HG03439 (cell line): ENCODE results near the gene AMMECR1L.
"Not testable (repeated sequence)": the region's sequence is repeated elsewhere in the genome, so short reads cannot be mapped to it uniquely, and the experiment has no call there.

Experiments used
- ATAC-seq: cut with Tn5 transposase; IDR thresholded peaks from one replicate; pipeline ENCODE4 v1.9.1; 2021; ENCODE audit warnings: mild to moderate bottlenecking, moderate library complexity; ENCODE audit not compliant: unreplicated experiment

AMMECR1L gene

DNA sequence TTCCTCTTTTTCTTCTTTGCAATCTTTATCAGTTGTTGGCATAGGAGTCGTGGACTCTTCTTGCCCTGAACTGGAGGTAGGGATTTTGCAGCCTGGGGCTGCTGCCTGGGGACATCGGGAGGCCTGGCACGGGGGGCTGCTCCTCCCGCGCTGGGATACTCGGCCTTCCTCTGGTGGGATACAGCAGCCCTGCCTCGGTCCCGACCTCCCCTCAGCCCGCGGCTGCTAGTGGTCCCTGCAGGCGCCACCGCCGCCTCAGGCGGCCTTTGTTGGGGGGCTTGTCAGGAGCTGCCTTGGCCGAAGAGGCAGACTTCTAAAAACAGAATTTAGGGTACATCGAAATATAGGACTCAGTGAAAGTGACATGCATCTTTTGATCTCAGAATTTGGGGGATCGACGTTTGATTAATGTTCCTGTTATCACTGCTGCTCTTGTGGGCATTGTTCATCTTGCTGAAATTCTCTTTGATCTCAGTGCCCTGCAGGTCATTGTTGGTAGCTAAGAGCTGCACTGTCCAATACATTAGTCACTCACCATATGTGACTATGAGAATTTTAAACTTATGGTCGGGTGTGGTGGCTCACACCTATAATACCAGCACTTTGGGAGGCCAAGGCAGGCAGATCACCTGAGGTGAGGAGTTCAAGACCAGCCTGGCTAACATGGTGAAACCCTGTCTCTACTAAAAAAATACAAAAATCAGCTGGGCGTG, 44.1 kb downstream of the AMMECR1L start:
- no peak for ATAC-seq

DNA sequence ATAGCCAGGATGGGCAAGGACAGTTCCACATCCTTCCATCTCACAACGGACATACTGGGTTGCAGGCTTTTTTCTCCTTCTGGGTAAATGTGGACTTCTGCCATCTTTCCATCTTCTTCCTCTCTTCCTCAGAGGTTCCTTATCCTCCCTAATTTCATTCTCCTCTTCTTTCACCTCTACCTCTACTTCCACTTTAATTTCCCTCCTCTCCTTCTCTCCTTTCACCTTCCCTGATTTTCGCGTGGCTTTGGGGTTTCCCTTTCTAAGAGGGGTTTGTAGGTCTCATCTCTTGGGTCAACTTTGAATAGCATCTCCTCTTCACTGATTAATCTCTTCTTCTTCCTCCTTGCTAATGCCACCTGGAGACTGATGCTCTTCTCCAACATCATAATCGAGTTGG, 44.9 kb downstream of the AMMECR1L start:
- no peak for ATAC-seq

DNA sequence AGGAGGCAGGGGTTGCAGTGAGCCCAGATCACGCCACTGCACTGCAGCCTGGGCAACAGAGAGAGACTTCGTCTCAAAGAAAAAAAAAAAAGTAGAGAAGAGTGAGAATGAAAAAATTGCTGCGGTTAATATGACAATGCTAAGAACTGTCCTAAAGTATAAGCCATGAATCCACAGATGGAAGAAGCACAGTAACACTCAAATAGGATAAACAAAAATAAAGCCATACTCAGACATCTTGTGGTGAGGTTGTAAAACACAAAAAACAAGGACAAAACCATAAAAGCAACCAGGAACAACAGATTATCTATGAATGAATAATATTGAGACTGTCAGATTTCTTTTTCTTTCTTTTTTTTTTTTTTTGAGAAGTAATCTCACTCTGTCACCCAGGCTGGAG, 50.8 kb downstream of the AMMECR1L start:
- ATAC-seq: no peak

DNA sequence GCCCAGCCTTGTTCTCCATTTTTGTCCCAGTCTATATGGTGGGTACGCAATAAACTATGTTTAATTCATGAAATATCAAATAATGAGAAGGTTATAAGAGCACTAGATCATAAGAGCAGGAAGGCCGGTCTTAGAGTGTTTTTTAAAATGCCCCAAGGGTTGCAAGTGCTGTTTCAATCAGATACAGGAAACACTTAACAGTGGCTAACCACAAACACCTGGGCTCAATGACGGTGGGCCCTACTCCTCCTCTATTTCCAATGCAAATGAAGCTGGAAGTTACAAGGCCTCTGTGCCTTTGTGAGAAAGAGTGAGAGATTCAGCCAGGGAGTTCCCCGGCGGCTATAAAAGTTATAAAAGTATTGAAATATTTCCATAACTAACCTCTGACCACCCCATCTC, 55.9 kb downstream of the AMMECR1L start:
- peak; percentile 97 for ATAC-seq

DNA sequence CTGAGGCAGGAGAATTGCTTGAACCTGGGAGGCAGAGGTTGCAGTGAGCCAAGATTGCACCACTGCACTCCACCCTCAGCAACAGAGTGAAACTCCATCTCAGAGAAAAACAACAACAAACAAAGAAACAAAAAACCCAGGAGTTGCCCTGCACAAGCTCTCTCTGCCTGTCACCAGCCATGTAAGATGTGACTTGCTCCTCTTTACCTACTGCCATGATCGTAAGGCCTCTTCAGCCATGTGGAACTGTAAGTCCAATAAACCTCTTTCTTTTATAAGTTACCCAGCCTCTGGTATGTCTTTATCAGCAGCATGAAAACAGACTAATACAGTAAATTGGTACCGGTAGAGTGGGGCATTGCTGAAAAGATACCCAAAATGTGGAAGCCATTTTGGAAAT, 59.0 kb downstream of the AMMECR1L start:
- not testable (repeated sequence) for ATAC-seq

DNA sequence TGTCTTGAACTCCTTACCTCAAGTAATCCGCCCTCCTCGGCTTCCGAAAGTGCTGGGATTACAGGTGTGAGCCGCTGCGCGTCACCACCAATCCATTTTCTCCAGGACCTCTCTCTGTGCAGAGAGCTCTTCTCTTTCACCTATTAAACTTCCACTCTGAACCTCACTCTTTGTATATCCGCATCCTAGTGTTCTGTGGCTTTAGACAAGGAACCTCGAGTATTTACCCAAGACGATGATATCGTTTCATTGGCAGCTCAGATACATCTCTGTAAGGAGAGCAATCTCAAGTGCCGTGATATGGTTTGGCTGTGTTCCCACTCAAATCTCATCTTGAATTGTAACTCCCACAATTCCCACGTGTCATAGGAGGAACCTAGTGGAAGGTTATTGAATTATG, 59.7 kb downstream of the AMMECR1L start:
- no peak for ATAC-seq

DNA sequence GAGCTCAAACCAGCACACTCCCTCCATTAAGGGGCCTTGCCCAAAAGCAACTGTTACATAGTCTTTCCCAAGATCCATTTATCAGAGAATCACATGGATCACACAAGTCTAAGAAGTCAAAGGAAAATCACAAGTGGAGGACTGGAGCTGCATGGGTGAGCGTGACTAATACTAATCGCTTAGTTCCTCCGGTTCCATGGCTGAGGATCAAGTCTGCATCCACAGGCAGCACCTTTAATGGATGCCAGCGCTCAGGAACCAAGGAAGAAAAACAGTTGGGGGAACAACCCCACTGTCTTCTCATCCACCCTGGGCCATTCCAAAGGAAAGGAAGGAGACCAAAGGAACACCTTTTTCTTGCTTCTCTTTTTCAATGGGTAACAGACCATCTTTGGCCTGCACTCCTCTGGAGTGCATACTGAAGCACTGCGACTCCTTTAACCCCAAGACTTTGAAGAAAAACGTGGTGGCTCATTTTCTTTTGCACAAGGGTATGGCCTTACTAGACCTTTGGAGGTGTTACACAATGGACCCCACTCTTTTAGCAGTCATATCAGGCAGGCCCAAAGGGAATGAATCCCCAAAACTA, 65.6 kb downstream of the AMMECR1L start:
- ATAC-seq: no peak

DNA sequence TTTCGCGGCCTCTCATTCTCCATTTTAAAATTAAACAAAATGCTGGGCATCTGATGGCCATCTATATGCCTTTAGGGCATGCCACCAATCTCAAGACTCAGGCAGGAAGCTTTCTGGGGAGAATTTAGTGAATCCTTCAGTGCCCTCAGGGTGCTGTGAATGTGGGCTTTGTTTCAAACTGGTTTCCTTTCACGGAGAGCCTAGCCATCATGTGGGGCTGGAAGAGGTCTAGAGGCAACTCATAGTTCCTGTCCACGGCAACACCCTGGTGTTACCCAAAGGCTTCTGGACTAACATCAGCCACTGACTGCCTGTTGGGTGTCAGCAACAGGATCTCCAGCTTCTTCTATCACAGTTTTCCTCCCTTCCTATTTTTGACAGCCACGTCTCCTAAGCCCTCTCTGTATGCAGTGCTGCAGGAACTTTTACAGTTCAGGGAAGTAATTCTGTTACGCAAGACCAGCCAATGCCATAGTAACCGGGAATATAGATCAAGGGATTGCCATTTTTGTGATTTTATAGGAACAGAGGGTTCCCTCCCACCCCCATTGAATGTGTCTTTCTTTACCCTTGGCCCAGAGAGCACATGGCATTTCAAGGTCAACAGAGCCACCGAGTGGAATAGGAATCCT, 66.8 kb downstream of the AMMECR1L start:
- ATAC-seq: no peak

DNA sequence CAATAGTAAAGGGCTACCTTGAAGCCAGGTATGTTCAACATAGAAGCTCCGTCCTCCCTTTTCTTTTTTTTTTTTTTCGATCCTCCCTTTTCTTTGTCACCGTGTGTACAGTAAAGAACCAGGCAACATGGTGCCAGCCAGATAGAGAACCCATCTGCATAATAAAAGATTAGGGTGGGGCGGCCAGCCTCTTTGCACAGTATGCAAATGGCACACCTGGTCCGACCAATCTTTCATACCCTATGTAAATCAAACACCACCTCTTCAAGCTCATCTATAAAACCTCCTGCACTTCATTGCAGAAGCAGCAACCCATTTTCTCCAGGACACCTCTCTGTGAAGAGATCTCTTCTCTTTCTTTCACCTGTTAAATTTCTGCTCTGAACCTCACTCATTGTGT, 67.5 kb downstream of the AMMECR1L start:
- no peak for ATAC-seq

DNA sequence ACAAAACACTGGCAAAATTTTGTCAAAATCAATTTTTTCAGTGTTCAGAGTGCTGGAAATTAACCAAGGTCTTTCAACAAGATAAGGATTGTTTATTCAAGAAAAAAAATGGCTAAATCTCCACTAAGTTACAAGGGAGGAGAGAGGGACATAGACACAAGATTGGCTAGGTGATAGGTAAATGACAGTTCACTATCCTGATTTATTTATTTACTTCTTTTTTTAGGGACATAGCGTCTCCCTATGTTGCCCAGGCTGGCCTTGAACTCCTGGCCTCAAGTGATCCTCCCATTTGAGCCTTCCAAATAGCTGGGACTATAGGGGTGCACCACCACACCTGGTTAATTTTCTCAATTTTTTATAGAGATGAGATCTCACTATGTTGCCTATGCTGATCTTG, 71.1 kb downstream of the AMMECR1L start:
- ATAC-seq: no peak

DNA sequence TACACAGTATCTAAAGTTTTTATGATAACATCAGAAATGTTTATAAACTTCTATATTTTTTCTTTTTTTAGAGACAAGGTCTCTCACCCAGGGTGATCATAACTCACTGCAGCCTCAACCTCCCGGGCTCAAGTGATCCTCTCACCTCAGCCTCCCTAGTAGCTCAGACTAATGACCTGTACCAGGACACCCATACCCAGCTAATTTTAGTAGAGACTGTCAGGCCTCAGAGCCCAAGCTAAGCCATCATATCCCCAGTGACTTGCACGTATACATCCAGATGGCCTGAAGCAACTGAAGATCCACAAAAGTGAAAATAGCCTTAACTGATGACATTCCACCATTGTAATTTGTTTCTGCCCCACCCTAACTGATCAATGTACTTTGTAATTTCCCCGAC, 73.3 kb downstream of the AMMECR1L start:
- ATAC-seq: not testable (repeated sequence)
